GM12891 (cell line): ENCODE data around the gene AARSD1.
"Not testable (repeated sequence)": the region's sequence is repeated elsewhere in the genome, so short reads cannot be mapped to it uniquely, and the experiment has no call there.

ENCODE experiments used
- PAX5 ChIP-seq: IDR thresholded peaks from 2 replicates; pipeline ENCODE4 v1.6.1; 2011; ENCODE audit warnings: low read length, moderate library complexity, mild to moderate bottlenecking; ENCODE audit not compliant: insufficient read depth, severe bottlenecking
- POLR2A ChIP-seq: IDR thresholded peaks from 2 replicates; pipeline ENCODE4 v1.6.1; 2011; ENCODE audit warnings: low read depth, low read length, control low read depth
- POLR2AphosphoS5 ChIP-seq: IDR thresholded peaks from 2 replicates; pipeline ENCODE4 v1.6.1; 2011; ENCODE audit warnings: low read depth, low read length, control low read depth
- POU2F2 ChIP-seq: IDR thresholded peaks from 2 replicates; pipeline ENCODE4 v1.6.1; 2011; ENCODE audit warnings: low read depth, mild to moderate bottlenecking, control low read depth, low read length, moderate library complexity
- SPI1 ChIP-seq: IDR thresholded peaks from 2 replicates; pipeline ENCODE4 v1.6.1; 2011; ENCODE audit warnings: low read depth, low read length, control low read depth
- TAF1 ChIP-seq: IDR thresholded peaks from 2 replicates; pipeline ENCODE4 v1.6.1; 2011; ENCODE audit warnings: low read depth, low read length, control low read depth

DNA sequence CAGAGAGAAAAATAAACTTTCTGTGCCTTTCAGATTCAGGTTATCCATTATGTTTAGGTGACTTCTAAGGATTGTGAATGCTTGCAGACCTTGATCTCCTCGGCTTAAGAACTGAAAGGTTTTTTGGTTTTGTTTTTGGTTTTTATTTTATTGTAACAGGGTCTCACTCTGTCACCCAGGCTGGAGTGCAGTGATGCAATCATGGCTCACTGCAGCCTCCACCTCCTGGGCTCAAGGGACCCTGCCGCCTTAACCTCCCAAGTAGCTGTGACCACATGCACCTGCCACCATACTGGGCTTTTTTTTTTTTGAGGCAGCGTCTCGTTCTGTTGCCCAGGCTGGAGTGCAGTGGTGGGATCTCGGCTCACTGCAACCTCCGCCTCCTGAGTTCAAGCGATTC is 40.8 kb downstream of the AARSD1 start:
- not testable (repeated sequence) for TF ChIP-seq POLR2A, TAF1, POLR2AphosphoS5, SPI1, POU2F2, PAX5
